Adipocyte (in vitro differentiated cells): ENCODE results near the gene TBX1.
"Not testable (repeated sequence)": the region's sequence is repeated elsewhere in the genome, so short reads cannot be mapped to it uniquely, and the experiment has no call there.

Source experiments
- DNase-seq: peaks from one replicate; pipeline ENCODE4 v3.0.0-alpha.2; 2015; ENCODE audit warnings: low read depth
- H3K27me3 ChIP-seq: replicated peaks from 2 replicates; pipeline ENCODE4 v1.7.0; 2013; ENCODE audit warnings: mild to moderate bottlenecking, low read length, moderate library complexity; ENCODE audit not compliant: control insufficient read depth, insufficient read depth
- H3K36me3 ChIP-seq: 2 replicates; pipeline ENCODE4 v1.7.0; 2013; ENCODE audit warnings: low read length, mild to moderate bottlenecking, moderate library complexity; ENCODE audit not compliant: control insufficient read depth, insufficient read depth, severe bottlenecking
- H3K4me1 ChIP-seq: 2 replicates; pipeline ENCODE4 v1.7.0; 2013; ENCODE audit warnings: mild to moderate bottlenecking, low read length, moderate library complexity; ENCODE audit not compliant: control insufficient read depth, insufficient read depth
- H3K4me3 ChIP-seq: 2 replicates; pipeline ENCODE4 v1.7.0; 2013; ENCODE audit warnings: mild to moderate bottlenecking, low read length, moderate library complexity
- H3K9ac ChIP-seq: 2 replicates; pipeline ENCODE4 v1.7.0; 2013; ENCODE audit warnings: mild to moderate bottlenecking, low read length, moderate library complexity
- H3K9me3 ChIP-seq: 2 replicates; pipeline ENCODE4 v1.7.0; 2013; ENCODE audit warnings: mild to moderate bottlenecking, low read length, moderate library complexity; ENCODE audit not compliant: control insufficient read depth

TBX1 gene

DNA sequence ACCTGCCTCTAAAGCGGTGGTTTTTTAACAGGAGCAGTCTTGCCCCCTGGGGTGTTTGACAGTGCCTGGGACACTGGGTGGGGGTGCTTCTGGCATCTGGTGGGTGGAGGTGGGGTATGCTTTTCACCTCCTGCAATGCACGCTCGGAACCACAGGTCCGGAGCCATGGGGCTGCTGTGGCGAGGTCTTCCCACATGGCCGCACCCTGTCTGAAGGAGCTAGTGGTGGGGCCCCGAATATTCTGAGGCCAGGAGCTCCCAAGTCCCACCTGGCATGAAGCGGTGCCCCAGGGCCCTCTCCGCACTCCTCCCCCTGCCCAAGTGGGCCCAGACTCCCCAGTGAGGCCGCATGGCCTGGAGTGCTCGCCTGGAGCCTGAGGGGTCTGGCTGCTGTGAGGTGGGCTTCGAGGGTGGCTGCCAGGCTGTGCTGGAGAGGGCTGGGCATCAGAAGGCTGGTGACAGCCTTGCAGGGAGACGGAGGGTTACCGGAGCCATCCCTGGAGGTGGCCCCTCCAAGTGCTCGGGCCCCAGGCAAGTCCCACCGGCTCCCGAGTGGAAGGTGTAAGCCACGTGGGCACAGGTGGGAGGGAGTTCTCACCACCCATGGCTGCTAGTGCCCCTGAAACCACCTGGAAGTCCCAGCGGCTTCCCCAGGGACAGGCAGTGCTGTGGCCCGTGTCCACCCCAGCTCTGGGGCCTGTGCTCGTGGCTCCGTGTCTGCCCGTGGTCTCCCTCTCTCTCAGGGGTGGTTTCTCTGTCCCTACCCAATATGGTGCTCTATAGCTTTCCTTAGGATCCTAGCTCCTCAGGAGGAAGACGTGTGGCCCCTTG, 15.1 kb downstream of the TBX1 start:
- no peak overlapping the region for H3K9ac ChIP-seq
- H3K27me3 ChIP-seq = peaks cover 32% of the 10 kb centered on the region
- H3K4me1 ChIP-seq = no peaks in the 10 kb centered on the region
- no peaks in the 10 kb centered on the region for H3K9me3 ChIP-seq
- no peak overlapping the region for H3K4me3 ChIP-seq
- no peak for DNase-seq
- no peaks in the 10 kb centered on the region for H3K36me3 ChIP-seq

DNA sequence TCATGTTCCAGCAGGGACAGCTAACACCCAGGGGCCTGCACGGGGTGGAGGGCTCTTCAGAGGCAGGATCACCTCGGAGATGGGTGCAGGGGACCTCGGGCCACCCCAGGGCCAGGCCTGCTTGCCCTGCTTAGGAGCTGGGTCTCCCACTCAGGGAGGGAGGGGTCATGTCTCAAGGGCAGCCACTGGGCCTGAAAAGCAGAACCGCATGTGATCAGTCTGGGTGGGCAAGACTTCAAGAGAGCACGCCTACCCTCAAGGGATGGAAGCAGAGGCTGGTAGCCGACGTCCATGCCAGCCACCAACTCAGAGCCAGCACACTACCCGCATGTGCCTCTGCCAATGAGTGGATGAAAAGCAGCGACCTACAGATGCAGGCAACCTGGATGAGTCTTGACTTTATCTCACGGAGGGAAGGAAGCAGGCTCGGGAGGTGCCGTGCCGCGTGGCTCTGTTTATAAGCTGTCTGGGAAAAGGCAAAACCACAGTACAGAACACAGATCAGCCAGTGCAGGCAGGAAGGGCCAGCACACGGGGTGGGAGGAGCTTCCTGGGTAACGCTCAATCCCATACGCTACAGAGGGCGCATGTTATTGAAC, 16.0 kb downstream of the TBX1 start:
- Histone ChIP-seq H3K9ac (no peak overlapping the region), H3K4me1 (no peaks in the 10 kb centered on the region), H3K9me3 (peaks cover 2% of the 10 kb centered on the region), H3K36me3 (no peaks in the 10 kb centered on the region), H3K4me3 (no peak overlapping the region), H3K27me3 (peaks cover 30% of the 10 kb centered on the region)
- DNase-seq = no peak

DNA sequence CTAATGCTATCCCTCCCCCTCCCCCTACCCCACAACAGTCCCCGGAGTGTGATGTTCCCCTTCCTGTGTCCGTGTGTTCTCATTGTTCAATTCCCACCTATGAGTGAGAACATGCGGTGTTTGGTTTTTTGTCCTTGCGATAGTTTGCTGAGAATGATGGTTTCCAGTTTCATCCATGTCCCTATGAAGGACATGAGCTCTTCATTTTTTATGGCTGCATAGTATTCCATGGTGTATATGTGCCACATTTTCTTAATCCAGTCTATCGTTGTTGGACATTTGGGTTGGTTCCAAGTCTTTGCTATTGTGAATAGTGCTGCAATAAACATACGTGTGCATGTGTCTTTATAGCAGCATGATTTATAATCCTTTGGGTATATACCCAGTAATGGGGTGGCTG, 16.6 kb downstream of the TBX1 start:
- not testable (repeated sequence) for DNase-seq, H3K36me3 ChIP-seq, H3K4me3 ChIP-seq, H3K9me3 ChIP-seq, H3K4me1 ChIP-seq, H3K9ac ChIP-seq
- H3K27me3 ChIP-seq = peaks cover 26% of the 10 kb centered on the region

DNA sequence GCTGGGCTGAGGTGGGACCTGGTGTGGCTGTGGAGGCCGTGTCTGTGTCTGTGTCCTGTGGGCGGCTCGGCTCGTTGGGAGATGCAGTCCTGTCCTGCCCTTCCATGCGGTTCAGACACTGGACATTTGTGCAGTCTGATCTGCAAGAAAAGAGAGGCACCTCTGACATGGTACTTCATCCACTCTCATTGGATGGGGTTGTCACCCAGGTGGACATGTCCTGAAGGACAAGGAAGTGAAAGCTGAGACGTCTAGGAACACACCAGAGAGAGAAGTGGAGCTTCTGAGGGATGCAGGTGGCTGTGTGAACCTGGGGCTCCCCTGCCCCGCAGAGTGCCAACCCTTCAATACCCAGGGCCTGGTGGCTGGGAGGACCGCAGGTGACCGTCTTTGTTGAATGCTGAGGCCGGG, 18.4 kb downstream of the TBX1 start:
- DNase-seq = no peak
- no peak overlapping the region for H3K9ac ChIP-seq
- no peaks in the 10 kb centered on the region for H3K36me3 ChIP-seq
- H3K4me3 ChIP-seq = no peak overlapping the region
- H3K9me3 ChIP-seq = peaks cover 10% of the 10 kb centered on the region
- peaks cover 13% of the 10 kb centered on the region for H3K27me3 ChIP-seq
- H3K4me1 ChIP-seq = no peaks in the 10 kb centered on the region

DNA sequence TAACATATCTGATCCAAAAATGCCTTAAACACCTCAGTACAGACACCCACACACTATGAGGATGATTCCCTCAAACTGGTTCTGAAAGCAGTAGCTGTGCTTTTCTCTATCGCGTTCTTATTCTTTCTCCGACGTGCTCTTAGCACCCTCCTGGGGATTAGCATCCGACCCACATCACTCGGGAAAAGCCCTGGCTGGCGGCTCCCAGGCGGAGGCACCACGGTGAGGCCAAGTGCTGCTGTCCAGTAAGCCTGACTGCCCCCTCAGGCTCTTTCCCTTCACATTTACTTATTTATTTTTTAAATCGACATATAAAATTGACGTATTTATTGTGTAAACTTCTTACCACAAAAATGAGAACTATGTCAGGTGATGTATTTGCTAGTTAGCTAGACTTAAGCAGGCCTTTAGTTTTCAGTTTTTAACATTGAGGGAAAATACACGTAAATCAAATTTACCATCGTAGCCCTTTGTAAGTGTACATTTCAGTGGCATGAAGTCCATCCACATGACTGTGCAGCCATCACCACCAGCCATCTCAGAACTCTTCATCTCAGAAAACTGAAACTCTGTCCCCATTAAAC, 19.2 kb downstream of the TBX1 start:
- peaks cover 10% of the 10 kb centered on the region for H3K9me3 ChIP-seq
- H3K4me3 ChIP-seq = no peak overlapping the region
- no peaks in the 10 kb centered on the region for H3K4me1 ChIP-seq
- DNase-seq = no peak
- H3K36me3 ChIP-seq = no peaks in the 10 kb centered on the region
- peaks cover 5% of the 10 kb centered on the region for H3K27me3 ChIP-seq
- H3K9ac ChIP-seq = no peak overlapping the region

DNA sequence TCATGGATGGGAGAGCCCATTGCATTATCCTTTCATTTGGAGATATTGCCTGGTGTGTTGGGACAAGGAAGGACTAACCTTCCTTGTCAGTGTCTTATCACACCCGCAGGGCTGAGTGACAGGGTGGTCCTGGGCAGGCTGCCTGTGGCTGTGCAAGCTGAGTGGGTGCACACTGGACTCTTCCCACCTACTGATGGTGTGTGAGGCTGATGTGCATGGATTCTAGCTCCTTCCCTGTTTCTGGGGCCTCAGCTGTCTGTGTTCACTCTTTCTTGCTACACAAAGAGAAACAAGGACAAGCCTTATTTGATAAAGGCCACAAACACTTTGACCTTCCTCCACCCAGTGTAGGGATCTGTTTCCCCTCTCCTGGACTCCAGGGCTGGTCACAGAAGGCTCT, 22.0 kb downstream of the TBX1 start:
- Histone ChIP-seq H3K9me3 (peaks cover 10% of the 10 kb centered on the region), H3K9ac (no peak overlapping the region), H3K4me3 (no peak overlapping the region), H3K27me3 (peaks cover 4% of the 10 kb centered on the region), H3K36me3 (no peaks in the 10 kb centered on the region), H3K4me1 (no peaks in the 10 kb centered on the region)
- DNase-seq = no peak

DNA sequence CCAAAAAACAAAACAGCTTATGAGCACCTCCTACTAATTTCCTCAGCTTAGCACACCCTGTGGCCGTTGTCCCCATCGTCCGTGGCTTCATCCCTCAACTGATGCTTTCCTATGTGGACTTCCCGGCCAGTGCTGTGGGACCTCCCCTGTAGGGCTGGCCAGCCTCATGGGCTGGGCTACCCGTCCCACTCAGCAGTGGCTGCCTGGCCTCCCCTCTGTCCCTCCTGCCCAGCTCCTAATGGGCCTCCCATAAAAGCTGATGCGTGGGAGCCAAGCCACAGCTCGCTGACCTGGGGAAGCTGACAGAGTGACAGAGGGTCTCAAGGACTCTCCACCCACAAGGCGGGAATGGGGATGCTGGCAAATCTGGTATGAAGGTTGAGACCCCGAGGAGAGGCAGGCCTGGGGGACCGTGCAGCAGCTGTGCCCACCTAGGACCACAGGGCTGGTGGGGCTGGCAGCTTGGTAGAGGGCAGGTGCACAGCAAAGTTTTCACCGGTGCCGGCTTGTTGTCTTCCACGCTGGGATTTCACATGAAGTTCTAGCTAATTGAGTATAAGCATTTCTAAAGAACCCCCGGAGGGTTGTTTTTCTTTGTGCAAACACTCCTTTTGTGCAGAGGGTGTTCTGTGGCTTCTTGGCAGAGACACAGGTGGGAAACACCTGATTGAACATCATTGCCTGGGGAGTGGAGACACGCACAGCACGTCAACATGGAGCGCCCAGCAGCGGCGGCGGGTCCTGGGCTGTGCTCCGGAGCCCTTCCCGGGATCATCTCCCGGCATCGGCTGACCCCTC, 23.2 kb downstream of the TBX1 start:
- Histone ChIP-seq H3K9me3 (peaks cover 10% of the 10 kb centered on the region), H3K36me3 (no peaks in the 10 kb centered on the region), H3K9ac (no peak overlapping the region), H3K4me3 (no peak overlapping the region), H3K4me1 (no peaks in the 10 kb centered on the region), H3K27me3 (no peaks in the 10 kb centered on the region)
- DNase-seq = no peak

DNA sequence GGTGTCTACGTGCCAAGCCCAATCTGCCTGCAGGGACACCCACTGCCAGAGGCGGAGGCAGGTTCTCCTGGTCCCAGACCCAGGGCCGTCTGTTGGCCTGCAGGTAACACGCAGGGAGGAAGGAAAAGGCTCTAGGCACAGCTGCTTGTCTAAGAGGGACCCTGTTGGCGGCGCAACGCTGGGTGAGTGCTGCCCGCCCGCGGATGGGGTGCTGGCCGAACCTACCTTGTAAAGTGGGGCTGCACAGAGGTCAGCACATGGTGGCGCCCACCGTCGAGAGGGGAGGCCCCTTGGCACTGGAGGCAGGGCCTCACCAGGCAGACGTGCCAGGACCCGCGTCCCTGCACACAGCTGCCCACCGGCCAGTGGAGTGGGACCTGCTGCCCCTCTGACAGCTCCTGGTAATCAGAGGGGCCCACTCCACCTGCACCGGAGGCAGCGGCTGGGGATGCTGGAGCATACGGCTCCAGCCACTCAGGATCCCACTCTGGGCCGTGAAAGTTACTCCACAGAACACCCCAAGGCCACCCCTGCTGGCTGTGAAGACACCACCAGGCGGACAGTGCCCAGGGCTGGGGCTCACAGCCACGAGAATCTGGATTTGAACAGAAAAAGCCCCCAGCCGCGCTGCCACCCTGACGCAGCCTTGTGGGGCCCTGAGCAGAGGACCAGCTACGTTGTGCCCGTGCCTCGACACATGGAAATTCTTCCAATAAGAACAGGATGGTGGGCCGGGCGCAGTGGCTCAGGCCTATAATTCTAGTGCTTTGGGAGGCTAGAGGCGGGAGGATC, 24.0 kb downstream of the TBX1 start:
- Histone ChIP-seq H3K9me3 (peaks cover 10% of the 10 kb centered on the region), H3K9ac (no peak overlapping the region), H3K4me3 (no peak overlapping the region), H3K36me3 (no peaks in the 10 kb centered on the region), H3K27me3 (no peaks in the 10 kb centered on the region), H3K4me1 (no peaks in the 10 kb centered on the region)
- no peak for DNase-seq

DNA sequence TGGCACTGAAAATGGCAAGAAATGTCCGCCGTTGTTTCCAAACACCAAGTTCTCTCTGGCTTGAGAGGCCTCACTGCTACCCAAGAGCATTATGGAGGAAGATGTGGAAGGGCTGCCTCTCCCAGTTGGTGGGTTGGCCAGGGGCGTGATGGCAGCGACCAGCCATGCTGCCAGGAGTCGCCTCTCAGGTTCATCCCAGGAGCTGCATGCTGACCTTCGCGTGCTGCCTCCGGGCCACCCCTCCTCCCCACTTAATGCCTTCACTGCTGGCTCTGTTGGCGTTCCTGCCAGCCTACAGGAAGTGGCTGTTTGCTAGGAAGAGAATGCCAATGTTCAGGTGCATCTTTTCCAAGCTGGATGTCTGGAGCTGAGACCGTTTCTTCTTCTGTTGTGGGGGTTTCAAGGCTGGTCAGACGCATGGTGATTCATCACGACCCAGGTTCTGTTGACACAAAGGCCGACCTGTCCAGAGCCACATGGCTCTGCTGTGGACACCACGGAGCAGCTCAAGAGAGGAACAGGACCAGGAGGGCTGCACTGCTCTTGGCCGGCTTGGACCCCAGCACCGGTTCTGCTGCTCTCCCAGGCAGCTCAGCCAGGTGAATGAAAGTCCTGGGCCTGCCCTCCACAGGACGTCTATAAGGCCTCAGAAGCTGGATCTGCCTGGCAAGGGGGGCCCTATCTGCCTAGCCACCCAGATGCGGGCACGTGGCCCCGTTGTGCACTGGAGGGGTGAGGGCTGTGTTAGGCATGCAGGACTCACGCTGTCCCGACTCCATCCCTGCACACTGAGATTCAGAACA, 25.1 kb downstream of the TBX1 start:
- Histone ChIP-seq H3K9me3 (peaks cover 10% of the 10 kb centered on the region), H3K4me1 (no peaks in the 10 kb centered on the region)
- no peak for DNase-seq

DNA sequence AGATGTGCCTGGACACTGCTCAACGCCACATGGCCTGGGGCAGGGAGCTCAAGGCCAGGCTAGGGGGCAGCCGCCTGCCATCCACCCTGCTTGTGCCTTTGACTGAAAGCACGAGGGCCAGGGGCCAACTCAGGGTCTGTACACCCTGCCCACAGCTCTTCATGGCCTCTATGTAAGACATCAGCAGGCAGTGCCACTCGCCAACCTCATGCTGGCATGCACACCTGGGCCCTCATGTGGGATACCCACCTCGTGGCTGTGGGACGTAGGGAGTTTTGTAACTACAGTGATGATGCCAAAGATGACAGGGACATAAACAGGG, 25.6 kb downstream of the TBX1 start:
- Histone ChIP-seq H3K4me1 (no peaks in the 10 kb centered on the region), H3K4me3 (no peak overlapping the region), H3K9me3 (peaks cover 10% of the 10 kb centered on the region), H3K27me3 (no peaks in the 10 kb centered on the region), H3K9ac (no peak overlapping the region), H3K36me3 (no peaks in the 10 kb centered on the region)
- DNase-seq = no peak

More for the DNA sequence above, 25.1 kb downstream of the TBX1 start:
- Histone ChIP-seq H3K9ac (no peak overlapping the region), H3K36me3 (no peaks in the 10 kb centered on the region), H3K4me3 (no peak overlapping the region), H3K27me3 (no peaks in the 10 kb centered on the region)
